Measurements from ENCODE around the gene CXorf38.
A peak's percentile ranks its signal among the peaks of the same experiment; 100 is the strongest.

CXorf38 gene

GRCh38 chrX:40647307-40648197, at the start of gene CXorf38:
Gene CXorf38, minus strand, starts transcription at chrX:40647561. Its CDS starts 41 bp downstream, at chrX:40647520.
- Mint-ChIP-seq H3K9me3 (no peaks in the 10 kb centered on the region), H3K4me1 (ENCODE audit: low read depth) (peaks cover 42% of the 10 kb centered on the region), H3K27me3 (no peaks in the 10 kb centered on the region), H3K27ac (peak within 1 kb of the TSS; percentile 95), H3K36me3 (ENCODE audit: low read depth) (peaks cover 38% of the 10 kb centered on the region), H3K4me3 (peak within 1 kb of the TSS; percentile 94)
- peak; percentile 99 for DNase-seq

- Mint-ChIP-seq H3K27me3 (no peaks in the 10 kb centered on the region), H3K4me1 (ENCODE audit: low read depth) (peaks cover 4% of the 10 kb centered on the region), H3K9me3 (no peaks in the 10 kb centered on the region), H3K36me3 (ENCODE audit: low read depth) (peaks cover 88% of the 10 kb centered on the region), H3K27ac (no peak overlapping the region), H3K4me3 (no peak overlapping the region)
- no peak for DNase-seq
Measured at GRCh38 chrX:40694802-40695201, 47.4 kb upstream of the CXorf38 start.

GRCh38 chrX:40688929-40689328, 41.6 kb upstream of the CXorf38 start:
- no peak overlapping the region for H3K27ac Mint-ChIP-seq
- peaks cover 20% of the 10 kb centered on the region for H3K4me1 Mint-ChIP-seq (ENCODE audit: low read depth)
- H3K27me3 Mint-ChIP-seq = peaks cover 4% of the 10 kb centered on the region
- peaks cover 86% of the 10 kb centered on the region for H3K36me3 Mint-ChIP-seq (ENCODE audit: low read depth)
- no peaks in the 10 kb centered on the region for H3K9me3 Mint-ChIP-seq
- no peak overlapping the region for H3K4me3 Mint-ChIP-seq
- DNase-seq = no peak

GRCh38 chrX:40687169-40687568, 39.8 kb upstream of the CXorf38 start:
- Mint-ChIP-seq H3K4me1 (ENCODE audit: low read depth) (peaks cover 26% of the 10 kb centered on the region), H3K4me3 (no peak overlapping the region), H3K27ac (no peak overlapping the region), H3K36me3 (ENCODE audit: low read depth) (peaks cover 84% of the 10 kb centered on the region), H3K27me3 (peaks cover 4% of the 10 kb centered on the region), H3K9me3 (no peaks in the 10 kb centered on the region)
- DNase-seq = no peak

DNA sequence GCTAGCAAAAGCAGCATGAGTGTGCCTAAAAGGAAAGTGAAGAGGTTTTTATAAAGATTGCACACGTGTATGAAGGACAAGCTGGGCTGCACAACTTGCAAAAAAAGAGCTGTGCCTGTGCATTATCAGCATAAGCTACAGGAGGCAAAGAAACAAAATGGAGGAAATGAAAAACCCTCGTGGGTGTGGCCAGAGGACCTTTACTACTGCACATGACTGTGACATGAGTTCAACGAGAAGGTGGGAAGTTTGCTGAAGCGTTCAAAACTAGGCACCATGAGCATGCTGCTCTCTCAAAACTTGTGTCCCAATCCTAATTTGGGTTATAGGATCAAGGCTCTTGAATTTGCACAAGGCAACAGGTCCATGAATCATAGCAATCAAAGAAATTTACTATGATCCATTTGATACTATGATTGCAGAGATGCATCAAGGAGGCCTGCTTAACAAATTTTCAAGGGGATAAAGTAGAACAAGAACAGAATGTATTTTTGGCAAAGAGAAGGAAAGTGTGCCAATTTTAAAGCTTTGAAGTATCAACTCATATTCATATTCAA, 38.1 kb upstream of the CXorf38 start:
- no peak for DNase-seq
- Mint-ChIP-seq H3K4me1 (ENCODE audit: low read depth) (peaks cover 26% of the 10 kb centered on the region), H3K27ac (no peak overlapping the region), H3K27me3 (peaks cover 4% of the 10 kb centered on the region), H3K4me3 (no peak overlapping the region), H3K9me3 (no peaks in the 10 kb centered on the region), H3K36me3 (ENCODE audit: low read depth) (peaks cover 82% of the 10 kb centered on the region)

GRCh38 chrX:40684092-40684491, 36.7 kb upstream of the CXorf38 start:
- Mint-ChIP-seq H3K27me3 (peaks cover 4% of the 10 kb centered on the region), H3K36me3 (ENCODE audit: low read depth) (peaks cover 82% of the 10 kb centered on the region), H3K4me1 (ENCODE audit: low read depth) (peaks cover 26% of the 10 kb centered on the region), H3K9me3 (no peaks in the 10 kb centered on the region), H3K27ac (no peak overlapping the region), H3K4me3 (no peak overlapping the region)
- DNase-seq = no peak

GRCh38 chrX:40683245-40683644, 35.9 kb upstream of the CXorf38 start:
- Mint-ChIP-seq H3K9me3 (no peaks in the 10 kb centered on the region), H3K27me3 (peaks cover under 1% of the 10 kb centered on the region), H3K4me1 (ENCODE audit: low read depth) (peaks cover 27% of the 10 kb centered on the region), H3K27ac (peak overlapping the region; percentile 70), H3K4me3 (no peak overlapping the region), H3K36me3 (ENCODE audit: low read depth) (peaks cover 81% of the 10 kb centered on the region)
- no peak for DNase-seq

DNA sequence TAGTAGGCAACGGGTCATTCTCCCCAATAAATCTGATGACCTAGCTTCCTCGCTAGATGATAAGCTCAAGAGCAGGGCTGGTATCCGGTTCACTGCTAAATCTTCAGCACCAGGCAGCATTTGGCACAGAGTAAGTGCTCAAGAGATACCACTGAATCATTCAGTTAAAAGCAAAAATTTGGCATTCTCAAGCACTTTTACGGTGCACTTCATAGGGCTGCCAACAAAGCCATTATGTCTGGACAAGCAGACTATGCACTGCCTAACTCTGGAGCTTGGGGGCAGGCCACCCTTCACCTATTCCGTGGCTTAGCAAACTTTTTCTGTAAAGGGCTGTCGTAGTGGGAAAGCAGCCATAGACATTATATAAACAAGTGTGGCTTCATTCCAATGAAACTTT, 23.8 kb upstream of the CXorf38 start:
- no peak overlapping the region for H3K4me3 Mint-ChIP-seq
- H3K36me3 Mint-ChIP-seq (ENCODE audit: low read depth) = peaks cover 81% of the 10 kb centered on the region
- no peaks in the 10 kb centered on the region for H3K4me1 Mint-ChIP-seq (ENCODE audit: low read depth)

GRCh38 chrX:40663880-40664630, 16.7 kb upstream of the CXorf38 start:
- DNase-seq = no peak
- peaks cover 5% of the 10 kb centered on the region for H3K27me3 Mint-ChIP-seq
- peak overlapping the region; percentile 77 for H3K27ac Mint-ChIP-seq
- peaks cover 7% of the 10 kb centered on the region for H3K4me1 Mint-ChIP-seq (ENCODE audit: low read depth)
- no peak overlapping the region for H3K4me3 Mint-ChIP-seq
- H3K36me3 Mint-ChIP-seq (ENCODE audit: low read depth) = peaks cover 85% of the 10 kb centered on the region
- H3K9me3 Mint-ChIP-seq = no peaks in the 10 kb centered on the region

More for the DNA sequence above, 23.8 kb upstream of the CXorf38 start:
- H3K27ac Mint-ChIP-seq = no peak overlapping the region
- no peak for DNase-seq
- H3K9me3 Mint-ChIP-seq = no peaks in the 10 kb centered on the region
- H3K27me3 Mint-ChIP-seq = no peaks in the 10 kb centered on the region

DNA sequence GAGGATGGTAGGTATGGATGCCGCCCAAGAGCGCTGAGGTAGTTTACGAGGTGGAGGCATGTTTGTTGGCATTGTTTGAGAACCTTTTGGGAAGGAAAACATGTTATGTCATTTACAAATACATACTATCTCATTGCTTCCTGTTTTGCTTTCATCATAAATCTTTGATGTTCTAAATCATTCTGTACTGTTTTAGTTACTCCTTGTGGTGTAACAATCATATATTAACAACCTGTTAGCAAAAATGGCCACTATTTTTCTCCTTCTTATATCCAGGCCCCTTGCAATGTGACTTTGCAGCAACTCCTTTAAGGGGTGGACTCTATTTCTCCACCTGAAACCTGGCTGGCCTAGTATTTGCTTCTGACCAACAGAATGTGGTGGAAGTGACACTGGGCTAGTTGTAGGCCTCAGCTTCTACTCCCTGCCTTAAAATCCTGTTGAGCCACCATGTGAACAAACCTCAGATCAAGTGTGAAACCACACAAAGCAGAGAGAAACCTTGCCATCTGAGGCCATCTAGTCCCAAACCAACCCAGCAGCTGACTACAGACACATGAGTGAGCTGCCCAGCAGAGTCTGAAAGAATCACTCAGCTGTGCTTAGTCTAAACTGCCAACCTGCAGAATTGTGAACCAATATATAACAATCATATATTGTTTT, 15.8 kb upstream of the CXorf38 start:
- DNase-seq = no peak

GRCh38 chrX:40661489-40661888, 14.1 kb upstream of the CXorf38 start:
- Mint-ChIP-seq H3K9me3 (no peaks in the 10 kb centered on the region), H3K4me1 (ENCODE audit: low read depth) (peaks cover 7% of the 10 kb centered on the region), H3K4me3 (no peak overlapping the region), H3K27me3 (peaks cover 5% of the 10 kb centered on the region), H3K36me3 (ENCODE audit: low read depth) (peaks cover 77% of the 10 kb centered on the region), H3K27ac (no peak overlapping the region)
- DNase-seq = no peak

More for the DNA sequence above, 15.8 kb upstream of the CXorf38 start:
- peaks cover 81% of the 10 kb centered on the region for H3K36me3 Mint-ChIP-seq (ENCODE audit: low read depth)
- peaks cover 5% of the 10 kb centered on the region for H3K27me3 Mint-ChIP-seq
- H3K4me1 Mint-ChIP-seq (ENCODE audit: low read depth) = peaks cover 7% of the 10 kb centered on the region
- peak overlapping the region; percentile 81 for H3K27ac Mint-ChIP-seq
- no peaks in the 10 kb centered on the region for H3K9me3 Mint-ChIP-seq
- no peak overlapping the region for H3K4me3 Mint-ChIP-seq

GRCh38 chrX:40660381-40660780, 13.0 kb upstream of the CXorf38 start:
- peaks cover 7% of the 10 kb centered on the region for H3K4me1 Mint-ChIP-seq (ENCODE audit: low read depth)
- DNase-seq = no peak
- H3K36me3 Mint-ChIP-seq (ENCODE audit: low read depth) = peaks cover 72% of the 10 kb centered on the region
- H3K27me3 Mint-ChIP-seq = peaks cover 5% of the 10 kb centered on the region
- no peak overlapping the region for H3K27ac Mint-ChIP-seq
- H3K4me3 Mint-ChIP-seq = no peak overlapping the region
- H3K9me3 Mint-ChIP-seq = no peaks in the 10 kb centered on the region

DNA sequence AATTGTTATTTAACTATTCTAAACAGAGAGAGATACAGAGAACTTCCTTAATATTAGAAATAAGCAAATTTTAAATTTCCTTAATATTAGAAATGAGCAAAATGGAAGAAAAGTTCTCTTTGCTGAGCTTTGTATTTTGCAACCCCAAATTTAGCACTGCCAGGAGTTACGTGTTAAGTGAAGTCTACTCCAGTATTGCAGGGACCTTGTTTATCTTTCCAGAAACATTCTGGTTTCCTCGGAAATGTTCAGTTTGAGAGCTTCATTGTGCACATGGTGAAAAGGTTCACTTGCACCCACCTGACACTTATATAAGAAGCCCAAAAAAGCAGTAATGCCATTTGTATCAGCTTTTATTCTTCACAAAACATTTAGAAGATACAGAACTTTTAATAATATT, 6.2 kb upstream of the CXorf38 start:
- no peak overlapping the region for H3K27ac Mint-ChIP-seq

DNA sequence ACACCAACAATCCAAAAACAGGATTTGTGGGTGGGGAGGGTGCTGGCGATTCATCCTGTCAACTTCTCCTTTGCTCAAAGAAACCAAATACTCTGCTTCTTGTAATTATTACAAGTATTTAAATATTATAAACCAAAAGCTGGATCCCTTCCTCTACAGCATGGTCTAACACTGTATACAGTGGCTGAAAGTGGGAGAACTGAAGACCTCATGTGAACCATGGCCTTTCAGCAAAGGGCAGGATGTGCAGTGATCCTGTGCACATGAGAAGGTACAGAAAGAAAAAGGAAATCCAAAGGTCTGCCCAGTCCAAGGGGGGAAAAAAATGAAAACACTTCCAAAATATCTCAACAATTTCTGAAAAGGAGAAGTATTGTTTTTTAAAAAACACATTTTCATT, 5.3 kb upstream of the CXorf38 start:
- peak overlapping the region; percentile 11 for H3K27ac Mint-ChIP-seq
- no peaks in the 10 kb centered on the region for H3K9me3 Mint-ChIP-seq
- no peaks in the 10 kb centered on the region for H3K27me3 Mint-ChIP-seq
- peaks cover 44% of the 10 kb centered on the region for H3K36me3 Mint-ChIP-seq (ENCODE audit: low read depth)
- peaks cover 8% of the 10 kb centered on the region for H3K4me1 Mint-ChIP-seq (ENCODE audit: low read depth)
- no peak for DNase-seq
- H3K4me3 Mint-ChIP-seq = no peak overlapping the region

More for the DNA sequence above, 6.2 kb upstream of the CXorf38 start:
- Mint-ChIP-seq H3K9me3 (no peaks in the 10 kb centered on the region), H3K27me3 (no peaks in the 10 kb centered on the region), H3K4me3 (no peak overlapping the region), H3K36me3 (ENCODE audit: low read depth) (peaks cover 47% of the 10 kb centered on the region), H3K4me1 (ENCODE audit: low read depth) (peaks cover 2% of the 10 kb centered on the region)
- no peak for DNase-seq
